ENCODE data around the gene TSSK6. TPM values are rescaled to one million over a fixed set of nuclear protein-coding genes. Genes with fewer than 3 reads are reported as not detected.

TSSK6 gene
- total and polyA plus RNA-seq, 10 of the 15 experiments (the other 5 are each of a cell fraction or from before 2014, with no cell fraction given) = 0.06 to 3.6 (median 0.98) TPM; not detected in 2

GRCh38 chr19:19506592-19506991, 8.8 kb downstream of the TSSK6 start:
- BruUV-seq (replicated peaks) = TSS peak; percentile 50

GRCh38 chr19:19505669-19506326, 9.6 kb downstream of the TSSK6 start:
- H4K20me1 ChIP-seq (ENCODE audit: control insufficient read depth, insufficient read depth) = no peaks in the 10 kb centered on the region
- TF ChIP-seq KDM1A (IDR thresholded peaks at IDR 0.05; ENCODE audit: borderline replicate concordance) (no peak), CUX1 (IDR thresholded peaks at IDR 0.05; ENCODE audit: insufficient replicate concordance, low read depth, low read length) (no peak)
- WGBS (ENCODE audit: insufficient coverage, insufficient replicate concordance, low lambda C conversion rate, missing lambda C conversion rate) = 93% methylated on average over 27 of the region's 27 CpGs
- H3K4me2 ChIP-seq (ENCODE audit: control insufficient read depth, insufficient read depth) = no peak overlapping the region
- in situ Hi-C loops (cut with MboI) (no loop called here), intact Hi-C loops (cut with micrococcal nuclease; ENCODE audit: unreplicated experiment) (no loop called here)
- FAIRE-seq (no peak), ATAC-seq (no peak), DNase-seq (ENCODE audit: low read depth, low spot score) (no peak)
- no TSS peak for BruUV-seq (replicated peaks)
- H3K9ac ChIP-seq (ENCODE audit: control insufficient read depth, insufficient read depth, low read length) = no peak overlapping the region
- no peak overlapping the region for H3K4me3 ChIP-seq
- ChIA-PET CTCF (no interaction called here), SMC1A (ENCODE audit: uncharacterized antibody, unreplicated experiment) (interaction anchor here (1.4 kb wide), 1 partner anchor 10 kb away, joined by 4 read pairs; the partner anchor contains the start of genes NDUFA13 and TSSK6), POLR2A (no interaction called here), RAD21 (ENCODE audit: unreplicated experiment) (no interaction called here)
- H3K9me3 ChIP-seq (replicated peaks; ENCODE audit: control insufficient read depth, insufficient read depth, low read length) = no peaks in the 10 kb centered on the region
- no peak overlapping the region for H2AFZ ChIP-seq (ENCODE audit: control insufficient read depth, low read depth, low read length)
- H3K36me3 ChIP-seq (ENCODE audit: control insufficient read depth in 2 of 2, insufficient read depth in 2 of 2, low read length in 1 of 2) = peaks cover 23 to 27% of the 10 kb centered on the region in 2 experiments
- no peaks in the 10 kb centered on the region for H3K4me1 ChIP-seq (ENCODE audit: control insufficient read depth, insufficient read depth, low read length)
- no peaks in the 10 kb centered on the region for H3K27me3 ChIP-seq (replicated peaks in 1 of 2; ENCODE audit: control insufficient read depth in 2 of 2, insufficient read depth in 2 of 2, low read length in 1 of 2)
- no peak overlapping the region for H3K27ac ChIP-seq (ENCODE audit: control insufficient read depth, insufficient read depth)
- no peaks in the 10 kb centered on the region for H3K79me2 ChIP-seq (ENCODE audit: control insufficient read depth, insufficient read depth, low read length)

More at GRCh38 chr19:19506592-19506991, 8.8 kb downstream of the TSSK6 start:
- H3K36me3 ChIP-seq (ENCODE audit: control insufficient read depth in 2 of 2, insufficient read depth in 2 of 2, low read length in 1 of 2) = peaks cover 21 to 22% of the 10 kb centered on the region in 2 experiments
- ChIA-PET POLR2A (no interaction called here), RAD21 (ENCODE audit: unreplicated experiment) (no interaction called here), SMC1A (ENCODE audit: uncharacterized antibody, unreplicated experiment) (no interaction called here), CTCF (no interaction called here)
- H3K27ac ChIP-seq (ENCODE audit: control insufficient read depth, insufficient read depth) = no peak overlapping the region
- H3K4me2 ChIP-seq (ENCODE audit: control insufficient read depth, insufficient read depth) = no peak overlapping the region
- no peak overlapping the region for H3K9ac ChIP-seq (ENCODE audit: control insufficient read depth, insufficient read depth, low read length)
- 94% methylated on average over 12 of the region's 12 CpGs for WGBS (ENCODE audit: insufficient coverage, insufficient replicate concordance, low lambda C conversion rate, missing lambda C conversion rate)
- no peaks in the 10 kb centered on the region for H4K20me1 ChIP-seq (ENCODE audit: control insufficient read depth, insufficient read depth)
- H3K27me3 ChIP-seq (replicated peaks in 1 of 2; ENCODE audit: control insufficient read depth in 2 of 2, insufficient read depth in 2 of 2, low read length in 1 of 2) = no peaks in the 10 kb centered on the region
- H3K4me3 ChIP-seq = no peak overlapping the region
- H2AFZ ChIP-seq (ENCODE audit: control insufficient read depth, low read depth, low read length) = no peak overlapping the region
- in situ Hi-C loops (cut with MboI) = no loop called here
- H3K79me2 ChIP-seq (ENCODE audit: control insufficient read depth, insufficient read depth, low read length) = no peaks in the 10 kb centered on the region
- DNase-seq (ENCODE audit: low read depth, low spot score) (no peak), FAIRE-seq (no peak), ATAC-seq (no peak)
- TF ChIP-seq POLR2A (IDR thresholded peaks at IDR 0.05; ENCODE audit: low read depth, low read length) (0 out of 2 replicates have a peak, but pooled peaks have one; percentile 1), RAD21 (IDR thresholded peaks at IDR 0.05; ENCODE audit: insufficient read depth, low read depth, low read length) (no peak), MTA2 (IDR thresholded peaks at IDR 0.05; ENCODE audit: low read depth) (no peak)
- no peaks in the 10 kb centered on the region for H3K4me1 ChIP-seq (ENCODE audit: control insufficient read depth, insufficient read depth, low read length)
- intact Hi-C loops (cut with micrococcal nuclease; ENCODE audit: unreplicated experiment) = no loop called here
- H3K9me3 ChIP-seq (replicated peaks; ENCODE audit: control insufficient read depth, insufficient read depth, low read length) = no peaks in the 10 kb centered on the region

All from GM12878 (cell line).